ENCODE measurements around the gene OPTC.

OPTC gene

GRCh38 chr1:203493901-203494300, at the start of gene OPTC:
TSS of gene OPTC (plus strand) at chr1:203494153. CDS start at chr1:203496006, 1,853 bp downstream.
- TF ChIP-seq MAX (IDR thresholded peaks at IDR 0.05) (no peak), RAD21 (IDR thresholded peaks at IDR 0.05; ENCODE audit: low read depth) (no peak), EGR1 (IDR thresholded peaks at IDR 0.05) (no peak), TCF12 (IDR thresholded peaks at IDR 0.05; ENCODE audit: low read depth) (no peak), YY1 (IDR thresholded peaks at IDR 0.05; ENCODE audit: low read depth) (no peak), FOXM1 (IDR thresholded peaks at IDR 0.05; ENCODE audit: borderline replicate concordance, low read depth) (no peak), NFIC (IDR thresholded peaks at IDR 0.05) (no peak), CREB1 (IDR thresholded peaks at IDR 0.05; ENCODE audit: low read depth) (no peak), TEAD4 (IDR thresholded peaks at IDR 0.05) (no peak), REST (IDR thresholded peaks at IDR 0.05; ENCODE audit: low read depth) (no peak), TAF1 (IDR thresholded peaks at IDR 0.05; ENCODE audit: low read depth) (no peak), ZBTB7A (IDR thresholded peaks at IDR 0.05; ENCODE audit: low read depth) (no peak)

GRCh38 chr1:203444171-203444576, 49.8 kb upstream of the OPTC start:
- TF ChIP-seq REST (IDR thresholded peaks at IDR 0.05; ENCODE audit: low read depth) (no peak), CEBPB (IDR thresholded peaks at IDR 0.05) (no peak), TCF12 (IDR thresholded peaks at IDR 0.05; ENCODE audit: low read depth) (no peak), YY1 (IDR thresholded peaks at IDR 0.05; ENCODE audit: low read depth) (no peak), RAD21 (IDR thresholded peaks at IDR 0.05; ENCODE audit: low read depth) (no peak), NFIC (IDR thresholded peaks at IDR 0.05) (no peak), FOXM1 (IDR thresholded peaks at IDR 0.05; ENCODE audit: borderline replicate concordance, low read depth) (no peak), ZBTB7A (IDR thresholded peaks at IDR 0.05; ENCODE audit: low read depth) (no peak), CREB1 (IDR thresholded peaks at IDR 0.05; ENCODE audit: low read depth) (no peak), EP300 (IDR thresholded peaks at IDR 0.05; ENCODE audit: borderline replicate concordance) (no peak), EGR1 (IDR thresholded peaks at IDR 0.05) (no peak), USF1 (IDR thresholded peaks at IDR 0.05) (no peak), TEAD4 (IDR thresholded peaks at IDR 0.05) (no peak), TAF1 (IDR thresholded peaks at IDR 0.05; ENCODE audit: low read depth) (no peak)

- TF ChIP-seq USF1 (IDR thresholded peaks at IDR 0.05) (no peak), TCF12 (IDR thresholded peaks at IDR 0.05; ENCODE audit: low read depth) (no peak), NFIC (IDR thresholded peaks at IDR 0.05) (no peak), ZBTB7A (IDR thresholded peaks at IDR 0.05; ENCODE audit: low read depth) (no peak), REST (IDR thresholded peaks at IDR 0.05; ENCODE audit: low read depth) (no peak), RAD21 (IDR thresholded peaks at IDR 0.05; ENCODE audit: low read depth) (no peak), TAF1 (IDR thresholded peaks at IDR 0.05; ENCODE audit: low read depth) (no peak), TEAD4 (IDR thresholded peaks at IDR 0.05) (no peak), EP300 (IDR thresholded peaks at IDR 0.05; ENCODE audit: borderline replicate concordance) (no peak), CEBPB (IDR thresholded peaks at IDR 0.05) (no peak), EGR1 (IDR thresholded peaks at IDR 0.05) (no peak), YY1 (IDR thresholded peaks at IDR 0.05; ENCODE audit: low read depth) (no peak)
Observed at GRCh38 chr1:203447151-203447550, 46.8 kb upstream of the OPTC start.

- TF ChIP-seq EGR1 (IDR thresholded peaks at IDR 0.05) (no peak), RAD21 (IDR thresholded peaks at IDR 0.05; ENCODE audit: low read depth) (no peak), FOXM1 (IDR thresholded peaks at IDR 0.05; ENCODE audit: borderline replicate concordance, low read depth) (no peak), CREB1 (IDR thresholded peaks at IDR 0.05; ENCODE audit: low read depth) (no peak), TEAD4 (IDR thresholded peaks at IDR 0.05) (no peak), EP300 (IDR thresholded peaks at IDR 0.05; ENCODE audit: borderline replicate concordance) (no peak), USF1 (IDR thresholded peaks at IDR 0.05) (no peak), NFIC (IDR thresholded peaks at IDR 0.05) (no peak), ZBTB7A (IDR thresholded peaks at IDR 0.05; ENCODE audit: low read depth) (no peak), YY1 (IDR thresholded peaks at IDR 0.05; ENCODE audit: low read depth) (no peak), MAX (IDR thresholded peaks at IDR 0.05) (no peak), CEBPB (IDR thresholded peaks at IDR 0.05) (no peak), REST (IDR thresholded peaks at IDR 0.05; ENCODE audit: low read depth) (no peak), TCF12 (IDR thresholded peaks at IDR 0.05; ENCODE audit: low read depth) (no peak), TAF1 (IDR thresholded peaks at IDR 0.05; ENCODE audit: low read depth) (no peak)
Observed at GRCh38 chr1:203448521-203449061, 45.4 kb upstream of the OPTC start.
